Measurements from ENCODE around the gene ABCC3.
"Not testable (repeated sequence)": the region's sequence is repeated elsewhere in the genome, so short reads cannot be mapped to it uniquely, and the experiment has no call there.

The ABCC3 gene

DNA sequence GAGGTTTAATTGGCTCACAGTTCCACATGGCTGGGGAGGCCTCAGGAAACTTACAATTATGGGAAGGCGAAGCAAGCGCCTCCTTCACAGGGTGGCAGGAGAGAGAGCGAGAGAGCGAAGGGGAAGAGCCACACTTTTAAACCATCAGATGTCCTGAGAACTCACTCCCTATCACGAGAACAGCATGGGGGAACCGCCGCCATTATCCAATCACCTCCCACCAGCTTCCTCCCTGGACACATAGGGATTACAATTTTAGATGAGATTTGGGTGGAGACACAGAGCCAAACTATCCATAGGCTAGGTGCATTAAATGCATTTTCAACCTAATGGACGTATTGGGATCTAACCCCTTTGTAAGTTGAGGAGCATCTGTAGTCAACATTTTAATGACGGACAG is 78.0 kb downstream of the ABCC3 start:
- no peak for DNase-seq

DNA sequence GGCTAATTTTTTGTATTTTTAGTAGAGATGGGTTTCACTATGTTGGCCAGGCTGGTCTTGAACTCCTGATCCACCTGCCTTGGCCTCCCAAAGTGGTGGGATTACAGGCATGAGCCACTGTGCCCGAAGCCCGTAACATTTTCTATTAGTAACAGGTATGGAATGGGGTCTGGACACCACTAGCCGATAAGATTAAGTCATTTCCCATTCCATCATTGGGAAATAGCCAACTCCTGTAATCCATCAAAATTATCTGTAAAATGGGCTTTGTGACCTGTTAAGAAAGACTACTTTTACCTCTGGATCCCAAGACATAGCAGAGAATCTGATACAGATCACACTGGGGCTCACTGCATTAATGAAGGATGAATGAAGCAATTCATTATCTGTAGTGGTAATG is 80.8 kb downstream of the ABCC3 start:
- DNase-seq = no peak

DNA sequence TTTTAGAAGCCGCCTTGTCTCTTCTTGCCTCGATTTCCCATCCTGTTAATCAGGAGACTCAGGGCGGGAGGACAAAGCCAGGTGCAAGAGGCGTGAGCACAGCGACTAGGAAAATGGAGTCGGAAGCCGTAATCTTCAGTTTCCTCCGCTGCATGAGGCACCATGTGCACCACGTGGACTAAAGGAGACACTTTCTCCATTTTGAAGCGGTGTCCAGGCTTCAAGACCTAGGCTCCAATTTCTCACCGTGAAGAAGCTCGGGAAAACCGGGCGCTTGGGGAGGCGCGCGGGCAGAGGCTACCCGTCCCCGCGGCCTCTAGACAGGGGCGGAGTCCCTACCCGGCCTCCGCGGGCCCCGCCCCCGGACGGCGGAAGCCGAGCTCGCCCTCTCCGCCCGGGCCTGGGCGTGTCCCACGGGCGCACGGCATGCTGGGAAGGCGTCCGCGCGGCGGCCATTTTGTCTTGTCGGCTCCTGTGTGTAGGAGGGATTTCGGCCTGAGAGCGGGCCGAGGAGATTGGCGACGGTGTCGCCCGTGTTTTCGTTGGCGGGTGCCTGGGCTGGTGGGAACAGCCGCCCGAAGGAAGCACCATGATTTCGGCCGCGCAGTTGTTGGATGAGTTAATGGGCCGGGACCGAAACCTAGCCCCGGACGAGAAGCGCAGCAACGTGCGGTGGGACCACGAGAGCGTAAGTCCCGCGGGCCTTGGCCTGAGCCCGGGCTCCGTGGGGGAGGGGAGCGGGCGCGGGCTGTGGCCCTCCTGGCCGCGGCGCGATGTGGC is 84.7 kb downstream of the ABCC3 start, which contains the start of gene LUC7L3:
Gene LUC7L3 (plus strand): TSS at position 460 of the 780 bp plus-strand sequence. CDS start 130 bp downstream, at position 590.
- peak; percentile 93 for DNase-seq

GRCh38 chr17:50719924-50720794 is 85.5 kb downstream of the ABCC3 start:
- no peak for DNase-seq

GRCh38 chr17:50721194-50722010 is 86.7 kb downstream of the ABCC3 start:
- DNase-seq = no peak

GRCh38 chr17:50722746-50723145 is 88.1 kb downstream of the ABCC3 start:
- DNase-seq = no peak

GRCh38 chr17:50724622-50725021 is 89.9 kb downstream of the ABCC3 start:
- DNase-seq = not testable (repeated sequence)

- no peak for DNase-seq
Observed at GRCh38 chr17:50725769-50726655, 91.3 kb downstream of the ABCC3 start.

DNA sequence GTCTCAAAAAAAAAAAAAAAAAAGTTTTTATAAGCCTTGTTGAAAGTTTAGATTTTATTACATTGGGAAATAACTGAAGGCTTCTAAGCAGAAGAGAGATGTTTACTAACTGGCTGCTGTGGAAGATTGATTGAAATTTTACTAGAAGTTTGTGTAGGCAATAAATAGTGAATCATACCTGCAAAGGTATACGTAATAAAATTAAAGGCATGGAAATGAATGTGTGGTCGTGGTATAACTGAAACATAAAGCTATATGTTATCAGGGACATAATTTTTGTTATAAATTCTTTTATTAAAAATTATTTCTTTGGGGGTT is 93.4 kb downstream of the ABCC3 start:
- DNase-seq = no peak

GRCh38 chr17:50728881-50729765 is 94.4 kb downstream of the ABCC3 start:
- DNase-seq = no peak

DNA sequence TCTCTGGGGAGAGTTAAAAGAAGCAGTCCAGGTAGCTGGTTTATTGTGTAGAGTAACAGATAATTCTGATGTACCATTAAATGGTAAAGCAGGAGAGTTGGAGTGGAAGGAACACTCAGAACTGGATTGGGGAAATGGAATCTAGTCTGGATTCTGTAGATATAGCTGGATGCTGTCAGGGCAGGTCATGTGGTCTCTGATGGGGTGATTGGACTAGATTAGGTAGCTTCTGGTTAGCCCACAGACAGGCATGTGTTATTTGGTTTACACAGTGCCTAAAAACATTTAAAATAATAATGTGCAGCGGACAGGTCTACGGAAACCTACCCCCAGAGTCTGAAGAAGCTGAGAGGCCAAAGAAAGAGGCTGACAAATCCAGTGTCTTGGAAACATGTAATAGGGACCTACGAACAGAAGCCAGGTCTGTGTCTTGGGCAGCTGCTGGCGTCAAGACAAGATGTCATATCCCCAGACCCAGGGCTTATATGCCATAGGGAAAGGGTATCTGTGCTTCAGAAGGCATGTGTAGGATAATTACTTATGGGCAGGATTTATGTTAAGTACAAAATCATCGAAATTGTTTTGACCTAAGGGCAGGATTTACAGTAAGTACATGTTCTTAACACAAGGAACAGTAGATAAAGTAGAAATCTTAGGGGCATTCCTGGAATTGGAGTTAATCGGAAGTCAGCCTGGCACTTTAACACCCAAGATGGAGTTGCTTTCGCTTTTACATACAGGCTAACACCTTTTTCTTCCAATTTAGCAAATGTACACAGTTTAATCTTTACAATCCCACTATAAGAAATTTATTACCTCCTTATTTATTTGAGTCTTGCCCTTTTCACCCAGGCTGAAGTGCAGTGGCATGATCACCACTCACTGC is 97.1 kb downstream of the ABCC3 start:
- DNase-seq = no peak

- no peak for DNase-seq
Observed at GRCh38 chr17:50735287-50735686, 100.6 kb downstream of the ABCC3 start.

DNA sequence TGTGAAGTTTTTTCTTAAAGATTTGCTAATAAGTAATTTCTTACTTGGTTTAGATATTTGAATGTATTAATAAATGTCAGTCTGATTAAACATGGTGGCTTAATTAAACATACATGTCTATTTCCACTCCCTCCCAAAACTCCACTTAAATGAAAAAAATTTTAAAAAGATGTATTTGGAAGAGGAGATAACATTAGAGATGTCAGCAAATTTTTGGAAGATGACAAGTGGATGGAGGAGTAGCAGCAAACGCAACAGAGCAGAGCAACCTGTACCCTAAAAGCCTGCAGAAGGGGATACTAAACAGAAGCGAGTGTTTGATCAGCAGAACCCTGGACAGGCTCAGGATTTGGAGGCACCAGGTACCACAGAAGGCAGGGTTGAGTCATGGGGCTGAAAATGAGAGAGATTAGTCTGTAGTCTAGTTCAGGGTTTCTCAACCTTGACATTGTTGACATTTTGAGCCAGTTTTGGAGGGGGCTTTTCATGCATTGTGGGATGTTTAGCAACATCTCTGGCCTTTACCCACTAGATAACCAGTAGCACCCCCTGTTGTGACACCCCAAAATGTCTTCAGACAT is 102.5 kb downstream of the ABCC3 start:
- DNase-seq = no peak

DNA sequence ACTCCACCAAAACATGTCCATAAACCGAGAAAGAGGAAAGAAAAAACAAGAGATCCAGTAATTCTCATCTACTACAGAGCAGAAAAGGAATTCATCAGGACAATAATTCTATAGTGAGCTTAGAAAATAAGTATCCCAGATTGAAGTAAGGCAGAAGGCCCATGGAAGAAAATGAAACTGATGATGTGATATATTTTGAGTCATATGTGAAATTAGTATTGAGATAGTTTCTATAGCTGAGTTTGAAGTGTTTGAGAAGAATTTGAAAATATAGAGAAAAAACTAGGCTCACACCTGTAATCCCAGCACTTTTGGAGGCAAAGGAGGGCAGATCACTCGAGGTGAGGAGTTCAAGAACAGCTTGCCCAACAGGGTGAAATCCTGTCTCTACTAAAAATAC is 104.4 kb downstream of the ABCC3 start:
- no peak for DNase-seq
